Activated CD4-positive, alpha-beta T cell treated with anti-CD3 and anti-CD28 coated beads, Interleukin-2, amount 50 U/mL, for 16 hours (primary cell): ENCODE data around the gene GALNT4.

Experiments used
- DNase-seq: peaks from one replicate; pipeline ENCODE4 v3.0.0-alpha.2; 2020

The GALNT4 gene

DNA sequence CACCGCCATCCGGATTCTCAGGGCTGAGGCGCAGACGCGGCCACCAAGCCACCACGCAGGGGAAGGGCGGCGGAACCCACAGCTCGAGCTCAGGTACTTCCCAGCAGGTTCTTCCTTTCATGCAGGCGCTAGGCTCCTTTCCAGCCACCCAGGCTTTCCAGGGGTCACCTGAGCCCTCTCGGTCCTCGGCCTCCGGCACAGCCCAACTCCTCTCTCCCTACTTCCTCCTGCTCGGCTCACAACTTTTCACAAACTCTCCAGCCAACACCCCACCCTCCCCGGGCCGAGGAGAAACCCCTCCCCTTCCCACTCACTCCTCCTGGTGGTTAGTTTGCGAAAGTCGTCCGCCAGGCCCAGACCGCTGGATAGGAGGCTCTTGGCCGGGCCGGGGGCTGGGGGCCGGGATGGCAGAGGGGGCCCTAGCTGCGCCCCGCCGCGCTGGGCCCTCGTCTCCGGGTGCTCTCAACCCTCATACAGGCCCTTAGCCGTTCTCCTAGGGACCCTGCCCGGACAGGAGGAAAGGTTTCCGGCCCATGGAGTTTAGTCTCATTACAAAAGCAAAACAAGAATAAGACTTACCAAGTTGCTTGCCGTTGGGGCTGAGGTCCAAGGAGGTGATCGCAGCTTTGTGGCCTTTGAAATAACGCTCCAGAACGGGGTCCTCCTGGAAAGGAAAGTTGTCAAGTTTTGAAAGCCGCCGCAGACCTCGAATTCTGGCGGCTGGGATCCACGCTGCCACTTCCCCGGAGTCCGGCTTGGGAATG is at the start of gene GALNT4:
Gene GALNT4, minus strand, starts transcription at position 256 of the 764 bp plus-strand sequence. Its CDS starts 247 bp downstream, at position 9.
- DNase-seq: peak; percentile 87

- DNase-seq: no peak
These were observed 48.6 kb upstream of the GALNT4 start for GRCh38 chr12:89573051-89573810.

- DNase-seq: no peak
These were observed 47.0 kb upstream of the GALNT4 start for GRCh38 chr12:89571491-89572195.

DNA sequence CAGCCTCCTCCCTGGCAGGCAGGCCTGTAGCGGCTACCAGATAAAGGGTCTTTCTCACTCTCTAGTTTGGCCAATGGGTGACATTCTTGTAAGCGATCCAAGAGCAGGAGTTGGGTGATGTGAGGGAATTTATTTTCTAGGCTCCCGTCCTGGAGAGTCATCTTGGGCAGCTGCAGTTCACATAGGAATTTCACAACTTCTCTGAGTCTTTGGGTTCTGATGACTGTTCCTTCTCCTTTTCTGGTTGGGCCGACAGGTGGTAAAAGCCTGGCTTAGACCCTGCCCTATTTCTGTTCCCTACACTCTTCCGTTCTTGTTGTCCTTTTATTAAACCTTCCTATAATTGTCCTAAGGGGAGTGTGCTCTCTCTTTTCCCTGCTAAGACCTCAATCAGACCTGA is 43.9 kb upstream of the GALNT4 start:
- DNase-seq: no peak

- DNase-seq: no peak
These were observed 43.2 kb upstream of the GALNT4 start for GRCh38 chr12:89567691-89568239.

- DNase-seq: no peak
These were observed 42.0 kb upstream of the GALNT4 start for GRCh38 chr12:89566615-89567014.

GRCh38 chr12:89565002-89565401 is 40.4 kb upstream of the GALNT4 start:
- DNase-seq: no peak

- no peak for DNase-seq
These were observed 35.2 kb upstream of the GALNT4 start for GRCh38 chr12:89559753-89560152.

- no peak for DNase-seq
These were observed 32.4 kb upstream of the GALNT4 start for GRCh38 chr12:89556976-89557375.

DNA sequence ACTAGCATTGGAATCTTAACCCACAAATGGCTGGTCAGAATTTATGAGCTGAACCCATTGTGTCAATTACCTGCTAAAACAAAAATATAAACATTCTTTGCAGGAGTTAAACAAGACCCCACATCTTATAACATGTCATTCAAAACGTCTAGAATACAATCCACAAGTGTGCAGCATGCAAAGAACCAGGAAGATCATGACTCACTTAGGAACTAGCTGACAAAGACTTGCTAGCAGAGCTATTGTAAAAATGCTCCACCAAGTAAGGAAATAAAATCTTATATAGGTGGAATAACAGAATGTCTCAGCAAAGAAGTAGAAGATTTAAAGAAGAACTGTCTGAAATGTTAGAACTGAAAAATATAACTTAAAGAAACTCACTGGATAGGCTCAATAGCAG is 27.8 kb upstream of the GALNT4 start:
- no peak for DNase-seq

GRCh38 chr12:89551747-89552146 is 27.2 kb upstream of the GALNT4 start:
- no peak for DNase-seq

DNA sequence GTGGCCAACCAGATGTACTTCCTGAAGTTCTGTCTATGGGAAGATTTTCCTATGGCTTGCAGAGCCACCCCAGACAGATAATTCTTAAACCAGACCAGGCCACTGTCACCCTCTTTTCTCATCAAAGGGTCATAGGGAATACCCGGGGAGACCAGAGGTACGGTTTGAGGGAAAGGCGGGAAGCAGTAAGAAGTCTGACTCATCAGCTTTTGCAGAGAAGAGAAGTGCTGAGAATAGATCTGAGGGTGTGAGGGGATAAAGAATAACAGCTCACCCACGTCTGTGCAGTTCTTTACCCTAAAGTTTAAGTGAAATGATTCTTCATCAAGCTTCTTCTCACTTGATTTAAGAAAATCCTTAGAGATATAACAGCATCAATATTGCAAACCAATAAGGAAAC is 22.5 kb upstream of the GALNT4 start:
- DNase-seq: no peak

DNA sequence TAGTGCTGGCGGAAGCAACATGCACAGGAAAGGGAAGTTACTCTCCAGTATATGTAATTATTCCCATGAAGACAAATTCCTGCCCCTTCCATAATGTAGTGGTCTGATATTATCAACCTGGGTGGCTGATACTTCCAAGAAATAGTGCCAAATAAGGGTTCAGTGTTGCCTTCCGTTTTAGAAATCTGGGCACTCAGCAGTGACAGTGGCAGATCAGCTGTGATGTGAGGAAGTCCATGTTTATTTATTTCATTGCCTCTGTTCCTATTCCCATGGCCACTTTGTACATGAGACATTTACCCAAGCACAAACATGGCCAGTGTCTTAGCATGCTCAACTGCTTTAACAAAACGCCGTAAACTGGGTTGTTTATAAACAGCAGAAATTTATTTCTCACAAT is 21.6 kb upstream of the GALNT4 start:
- DNase-seq: no peak

- no peak for DNase-seq
These were observed 20.1 kb upstream of the GALNT4 start for GRCh38 chr12:89544681-89545184.

DNA sequence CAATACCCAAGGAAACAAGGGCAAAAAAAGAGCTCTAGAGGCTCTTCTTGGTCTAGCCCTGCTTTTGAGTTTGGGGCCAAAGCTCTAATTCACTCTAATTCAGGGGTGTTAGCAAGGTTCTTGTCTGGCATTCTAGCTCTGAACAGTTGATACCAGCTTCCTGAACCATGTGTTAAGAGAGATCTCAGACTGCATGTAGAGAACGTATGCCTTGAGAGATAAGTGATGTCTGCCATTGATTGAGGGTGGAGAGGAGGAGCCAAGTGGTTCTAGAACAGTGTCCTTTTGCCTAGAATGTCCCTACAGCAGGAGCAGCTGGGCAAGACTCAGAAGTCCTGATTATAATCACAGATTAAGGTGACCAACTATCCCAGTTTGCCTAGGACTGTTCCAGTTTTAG is 19.4 kb upstream of the GALNT4 start:
- DNase-seq: no peak

GRCh38 chr12:89542912-89543592 is 18.5 kb upstream of the GALNT4 start:
- DNase-seq: peak; percentile 77

GRCh38 chr12:89542236-89542635 is 17.6 kb upstream of the GALNT4 start:
- DNase-seq: no peak

- DNase-seq: no peak
These were observed 16.0 kb upstream of the GALNT4 start for GRCh38 chr12:89540586-89540985.

GRCh38 chr12:89539426-89540223 is 15.0 kb upstream of the GALNT4 start:
- DNase-seq: no peak

DNA sequence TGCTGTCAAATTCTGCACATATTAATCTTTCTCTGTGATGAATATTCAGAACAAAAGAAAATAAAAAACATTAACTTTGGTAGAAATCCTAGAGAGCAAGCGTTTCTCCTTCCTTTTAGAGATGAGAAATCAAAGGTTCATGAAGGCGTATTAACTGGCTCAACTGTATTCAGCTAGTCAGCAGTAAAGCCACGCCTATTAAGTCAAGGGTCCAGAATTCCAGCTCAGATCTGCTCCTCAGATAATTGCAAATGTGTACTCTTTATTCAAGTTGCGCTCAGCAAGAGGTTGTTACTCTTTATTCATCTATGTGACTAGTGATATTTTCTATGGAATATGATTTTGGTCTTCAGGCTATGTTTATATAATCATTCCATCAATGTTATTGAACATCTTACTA is 14.3 kb upstream of the GALNT4 start:
- no peak for DNase-seq

GRCh38 chr12:89537389-89537788 is 12.8 kb upstream of the GALNT4 start:
- no peak for DNase-seq

GRCh38 chr12:89529738-89530137 is 5.1 kb upstream of the GALNT4 start:
- peak; percentile 59 for DNase-seq
